ENCODE measurements around the gene PLEKHA1.

DNA sequence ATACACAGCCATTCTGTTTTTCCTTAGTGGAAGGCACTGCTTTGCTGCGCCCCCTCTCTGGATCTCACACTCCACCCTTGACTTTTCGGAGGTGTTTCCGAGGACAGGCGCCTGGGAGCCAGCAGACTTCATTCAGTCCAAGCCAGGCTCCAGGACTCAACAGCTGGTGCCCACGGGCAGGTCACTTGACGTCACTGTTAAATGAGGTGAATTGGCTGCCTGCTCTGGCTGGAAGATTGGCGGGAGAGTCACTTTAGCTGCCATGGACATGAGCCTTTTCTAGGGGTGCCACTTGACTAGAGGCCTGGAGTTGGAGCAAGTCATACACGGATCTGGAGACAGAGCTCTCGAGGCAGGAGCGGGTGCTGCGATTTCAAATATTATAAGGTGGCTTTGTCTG, 90.1 kb downstream of the PLEKHA1 start:
- TF ChIP-seq REST (IDR thresholded peaks at IDR 0.05; ENCODE audit: insufficient read depth in 1 of 2, low read depth in 2 of 2, low read length in 2 of 2) (no peak), TAF1 (IDR thresholded peaks at IDR 0.05; ENCODE audit: borderline replicate concordance, insufficient read depth, low read length) (no peak), SIN3A (IDR thresholded peaks at IDR 0.05; ENCODE audit: borderline replicate concordance, insufficient read depth, low read length) (no peak)

Data from PFSK-1 (cell line).